ENCODE results near the gene CIPC.

Gene CIPC

DNA sequence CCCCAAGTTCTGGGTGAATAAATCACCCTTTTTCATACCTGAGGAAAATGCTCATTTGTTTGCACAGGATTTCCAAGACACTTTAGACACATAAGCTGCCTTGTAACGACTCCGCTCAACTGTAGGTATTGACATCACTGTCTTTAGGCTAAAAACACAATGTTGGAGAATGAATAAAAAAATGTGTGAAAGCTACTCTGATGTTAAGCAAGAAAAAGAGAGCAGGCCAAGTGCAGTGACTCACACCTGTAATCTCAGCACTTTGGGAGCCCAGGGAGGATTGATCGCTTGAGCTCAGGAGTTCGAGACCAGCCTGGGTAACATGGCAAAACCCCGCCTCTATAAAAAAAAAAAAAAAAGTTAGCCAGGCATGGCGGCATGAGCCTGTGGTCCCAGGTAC, 11.1 kb upstream of the CIPC start:
- H3K18ac ChIP-seq (ENCODE audit: low read depth in 1 of 2, low read length in 2 of 2) = no peak overlapping the region
- no peaks in the 10 kb centered on the region for H3K4me1 ChIP-seq (ENCODE audit: control insufficient read depth, insufficient read depth, low read depth, low read length)
- no peak overlapping the region for H2AK5ac ChIP-seq (ENCODE audit: low read length, severe bottlenecking)
- H3K79me1 ChIP-seq (replicated peaks; ENCODE audit: low read length, poor library complexity, severe bottlenecking) = no peaks in the 10 kb centered on the region
- H4K8ac ChIP-seq (ENCODE audit: low read length) = no peak overlapping the region
- H3K14ac ChIP-seq (ENCODE audit: low read length in 2 of 2) = no peak overlapping the region
- H3K27me3 ChIP-seq (ENCODE audit: control insufficient read depth in 1 of 2, insufficient read depth in 1 of 2, low read length in 2 of 2) = peaks cover 24 to 35% of the 10 kb centered on the region in 2 experiments
- 97% methylated on average over 5 of the region's 6 CpGs for WGBS
- DNase-seq = no peak
- H2AFZ ChIP-seq (ENCODE audit: low read depth, low read length) = no peak overlapping the region
- H3K4ac ChIP-seq (ENCODE audit: low read depth in 1 of 2, low read length in 2 of 2) = no peak overlapping the region
- H3K9ac ChIP-seq (ENCODE audit: low read length) = no peak overlapping the region
- no peak overlapping the region for H3K4me3 ChIP-seq (ENCODE audit: insufficient read depth in 1 of 2, low read depth in 1 of 2, low read length in 2 of 2)
- no peaks in the 10 kb centered on the region for H3K36me3 ChIP-seq (ENCODE audit: control insufficient read depth in 1 of 2, insufficient read depth in 2 of 2, low read depth in 1 of 2, low read length in 2 of 2)
- H2BK15ac ChIP-seq (ENCODE audit: low read depth, poor library complexity, severe bottlenecking) = no peak overlapping the region
- H3K27ac ChIP-seq (ENCODE audit: low read length, poor library complexity, severe bottlenecking) = no peak overlapping the region
- peaks cover 3% of the 10 kb centered on the region for H3K9me3 ChIP-seq (ENCODE audit: control insufficient read depth, low read length)
- H2BK120ac ChIP-seq (ENCODE audit: low read depth, low read length) = no peak overlapping the region
- no peak overlapping the region for H2BK5ac ChIP-seq (ENCODE audit: low read depth, low read length, poor library complexity, severe bottlenecking)
- H3K4me2 ChIP-seq (ENCODE audit: low read length, poor library complexity, severe bottlenecking) = no peak overlapping the region
- H2BK12ac ChIP-seq (ENCODE audit: low read length in 2 of 2) = no peak overlapping the region
- H3K23ac ChIP-seq (ENCODE audit: low read length in 2 of 2) = no peak overlapping the region
- H4K91ac ChIP-seq (ENCODE audit: low read length) = no peak overlapping the region

- no peak overlapping the region for H4K91ac ChIP-seq (ENCODE audit: low read length)
- H2AFZ ChIP-seq (ENCODE audit: low read depth, low read length) = no peak overlapping the region
- no peak overlapping the region for H2BK12ac ChIP-seq (ENCODE audit: low read length in 2 of 2)
- H4K8ac ChIP-seq (ENCODE audit: low read length) = no peak overlapping the region
- H3K18ac ChIP-seq (ENCODE audit: low read depth in 1 of 2, low read length in 2 of 2) = no peak overlapping the region
- WGBS = 68% methylated on average over 3 of the region's 3 CpGs
- H2BK120ac ChIP-seq (ENCODE audit: low read depth, low read length) = no peak overlapping the region
- peaks cover 24 to 28% of the 10 kb centered on the region in 2 experiments for H3K27me3 ChIP-seq (ENCODE audit: control insufficient read depth in 1 of 2, insufficient read depth in 1 of 2, low read length in 2 of 2)
- H3K27ac ChIP-seq (ENCODE audit: low read length, poor library complexity, severe bottlenecking) = no peak overlapping the region
- H3K79me1 ChIP-seq (replicated peaks; ENCODE audit: low read length, poor library complexity, severe bottlenecking) = no peaks in the 10 kb centered on the region
- no peak overlapping the region for H2AK5ac ChIP-seq (ENCODE audit: low read length, severe bottlenecking)
- no peak overlapping the region for H3K9ac ChIP-seq (ENCODE audit: low read length)
- no peak overlapping the region for H2BK15ac ChIP-seq (ENCODE audit: low read depth, poor library complexity, severe bottlenecking)
- H3K9me3 ChIP-seq (ENCODE audit: control insufficient read depth, low read length) = peaks cover 3% of the 10 kb centered on the region
- H3K4ac ChIP-seq (ENCODE audit: low read depth in 1 of 2, low read length in 2 of 2) = no peak overlapping the region
- no peaks in the 10 kb centered on the region for H3K36me3 ChIP-seq (ENCODE audit: control insufficient read depth in 1 of 2, insufficient read depth in 2 of 2, low read depth in 1 of 2, low read length in 2 of 2)
- H3K4me1 ChIP-seq (ENCODE audit: control insufficient read depth, insufficient read depth, low read depth, low read length) = no peaks in the 10 kb centered on the region
- H3K4me3 ChIP-seq (ENCODE audit: insufficient read depth in 1 of 2, low read depth in 1 of 2, low read length in 2 of 2) = no peak overlapping the region
- H3K23ac ChIP-seq (ENCODE audit: low read length in 2 of 2) = no peak overlapping the region
- DNase-seq = no peak
- no peak overlapping the region for H3K14ac ChIP-seq (ENCODE audit: low read length in 2 of 2)
- H2BK5ac ChIP-seq (ENCODE audit: low read depth, low read length, poor library complexity, severe bottlenecking) = no peak overlapping the region
- no peak overlapping the region for H3K4me2 ChIP-seq (ENCODE audit: low read length, poor library complexity, severe bottlenecking)
These were observed 10.4 kb upstream of the CIPC start for GRCh38 chr14:77087631-77088030.

- Histone ChIP-seq H3K4me1 (ENCODE audit: control insufficient read depth, insufficient read depth, low read depth, low read length) (no peaks in the 10 kb centered on the region), H3K79me1 (replicated peaks; ENCODE audit: low read length, poor library complexity, severe bottlenecking) (no peaks in the 10 kb centered on the region), H2BK15ac (ENCODE audit: low read depth, poor library complexity, severe bottlenecking) (no peak overlapping the region), H3K9me3 (ENCODE audit: control insufficient read depth, low read length) (peaks cover 3% of the 10 kb centered on the region), H3K4me2 (ENCODE audit: low read length, poor library complexity, severe bottlenecking) (no peak overlapping the region), H2BK5ac (ENCODE audit: low read depth, low read length, poor library complexity, severe bottlenecking) (no peak overlapping the region), H2BK12ac (ENCODE audit: low read length in 2 of 2) (no peak overlapping the region), H2AK5ac (ENCODE audit: low read length, severe bottlenecking) (no peak overlapping the region), H3K9ac (ENCODE audit: low read length) (no peak overlapping the region), H3K27ac (ENCODE audit: low read length, poor library complexity, severe bottlenecking) (no peak overlapping the region), H2BK120ac (ENCODE audit: low read depth, low read length) (no peak overlapping the region), H3K14ac (ENCODE audit: low read length in 2 of 2) (no peak overlapping the region), H2AFZ (ENCODE audit: low read depth, low read length) (no peak overlapping the region), H3K27me3 (ENCODE audit: control insufficient read depth in 1 of 2, insufficient read depth in 1 of 2, low read length in 2 of 2) (peaks cover 23 to 24% of the 10 kb centered on the region in 2 experiments), H3K23ac (ENCODE audit: low read length in 2 of 2) (no peak overlapping the region), H3K4me3 (ENCODE audit: insufficient read depth in 1 of 2, low read depth in 1 of 2, low read length in 2 of 2) (no peak overlapping the region), H3K4ac (ENCODE audit: low read depth in 1 of 2, low read length in 2 of 2) (no peak overlapping the region), H4K91ac (ENCODE audit: low read length) (no peak overlapping the region), H3K18ac (ENCODE audit: low read depth in 1 of 2, low read length in 2 of 2) (no peak overlapping the region), H4K8ac (ENCODE audit: low read length) (no peak overlapping the region), H3K36me3 (ENCODE audit: control insufficient read depth in 1 of 2, insufficient read depth in 2 of 2, low read depth in 1 of 2, low read length in 2 of 2) (no peaks in the 10 kb centered on the region)
- 31% methylated on average over 3 of the region's 5 CpGs for WGBS
- no peak for DNase-seq
These were observed 9.8 kb upstream of the CIPC start for GRCh38 chr14:77088219-77088618.

GRCh38 chr14:77088645-77089044, 9.4 kb upstream of the CIPC start:
- no peak overlapping the region for H4K91ac ChIP-seq (ENCODE audit: low read length)
- no peak overlapping the region for H3K9ac ChIP-seq (ENCODE audit: low read length)
- no peak for DNase-seq
- H2AFZ ChIP-seq (ENCODE audit: low read depth, low read length) = no peak overlapping the region
- H3K27ac ChIP-seq (ENCODE audit: low read length, poor library complexity, severe bottlenecking) = no peak overlapping the region
- H3K36me3 ChIP-seq (ENCODE audit: control insufficient read depth in 1 of 2, insufficient read depth in 2 of 2, low read depth in 1 of 2, low read length in 2 of 2) = no peaks in the 10 kb centered on the region
- H3K14ac ChIP-seq (ENCODE audit: low read length in 2 of 2) = no peak overlapping the region
- no peak overlapping the region for H3K4me2 ChIP-seq (ENCODE audit: low read length, poor library complexity, severe bottlenecking)
- no peak overlapping the region for H2BK5ac ChIP-seq (ENCODE audit: low read depth, low read length, poor library complexity, severe bottlenecking)
- H3K79me1 ChIP-seq (replicated peaks; ENCODE audit: low read length, poor library complexity, severe bottlenecking) = no peaks in the 10 kb centered on the region
- H2AK5ac ChIP-seq (ENCODE audit: low read length, severe bottlenecking) = no peak overlapping the region
- H3K23ac ChIP-seq (ENCODE audit: low read length in 2 of 2) = no peak overlapping the region
- no peak overlapping the region for H3K18ac ChIP-seq (ENCODE audit: low read depth in 1 of 2, low read length in 2 of 2)
- H3K4me3 ChIP-seq (ENCODE audit: insufficient read depth in 1 of 2, low read depth in 1 of 2, low read length in 2 of 2) = no peak overlapping the region
- H3K4me1 ChIP-seq (ENCODE audit: control insufficient read depth, insufficient read depth, low read depth, low read length) = no peaks in the 10 kb centered on the region
- no peak overlapping the region for H2BK120ac ChIP-seq (ENCODE audit: low read depth, low read length)
- WGBS = 57% methylated on average over 1 of the region's 2 CpGs
- H3K27me3 ChIP-seq (ENCODE audit: control insufficient read depth in 1 of 2, insufficient read depth in 1 of 2, low read length in 2 of 2) = peaks cover 23 to 24% of the 10 kb centered on the region in 2 experiments
- no peak overlapping the region for H3K4ac ChIP-seq (ENCODE audit: low read depth in 1 of 2, low read length in 2 of 2)
- H4K8ac ChIP-seq (ENCODE audit: low read length) = no peak overlapping the region
- no peak overlapping the region for H2BK12ac ChIP-seq (ENCODE audit: low read length in 2 of 2)
- H3K9me3 ChIP-seq (ENCODE audit: control insufficient read depth, low read length) = peaks cover 3% of the 10 kb centered on the region
- H2BK15ac ChIP-seq (ENCODE audit: low read depth, poor library complexity, severe bottlenecking) = no peak overlapping the region
